ENCODE data around the gene CST9. TPM values are rescaled to one million over a fixed set of nuclear protein-coding genes. Genes with fewer than 3 reads are reported as not detected.
A peak's percentile ranks its signal among the peaks of the same experiment; 100 is the strongest.

Gene CST9
- total RNA-seq, 4 donors from 2014 or later = 0.44 TPM; not detected in 3

GRCh38 chr20:23627501-23627900 lies 21.8 kb upstream of the CST9 start:
- TF ChIP-seq EP300 (IDR thresholded peaks at IDR 0.05) = no peak
- no peak for TF ChIP-seq CTCF (IDR thresholded peaks at IDR 0.05)
- TF ChIP-seq POLR2A (IDR thresholded peaks at IDR 0.05) = no peak
- Histone ChIP-seq H3K4me1 (peaks cover under 1 to 64% (median 18%) of the 10 kb centered on the region in 4 donors), H3K36me3 (peaks cover 0 to 9% (median 0%) of the 10 kb centered on the region in 3 donors), H3K27ac (no peak overlapping the region), H3K4me3 (no peak overlapping the region), H3K9me3 (no peaks in the 10 kb centered on the region), H3K27me3 (no peaks in the 10 kb centered on the region)
- 79 to 84% methylated on average over 3 of the region's 3 CpGs for WGBS, 2 donors
- no peak for DNase-seq (ENCODE audit: low spot score in 2 of 2)

GRCh38 chr20:23626040-23626620 lies 20.4 kb upstream of the CST9 start:
- H3K4me1 ChIP-seq = peaks cover 3 to 65% (median 21%) of the 10 kb centered on the region in 4 donors
- peak in 1 of 2 donors; percentile 54 for DNase-seq (ENCODE audit: low spot score in 2 of 2)
- no peak overlapping the region for H3K4me3 ChIP-seq
- no peaks in the 10 kb centered on the region for H3K36me3 ChIP-seq
- H3K9me3 ChIP-seq = no peaks in the 10 kb centered on the region
- no peaks in the 10 kb centered on the region for H3K27me3 ChIP-seq
- WGBS, 2 donors = 69 to 82% methylated on average over 4 of the region's 4 CpGs
- TF ChIP-seq EP300 (IDR thresholded peaks at IDR 0.05) (peak in 1 of 2 donors; percentile 34), POLR2A (IDR thresholded peaks at IDR 0.05) (no peak), CTCF (IDR thresholded peaks at IDR 0.05) (no peak)
- peak overlapping the region in 2 of 4 donors; percentile 15 to 49 for H3K27ac ChIP-seq

GRCh38 chr20:23625236-23625964 lies 19.7 kb upstream of the CST9 start:
- 59 to 67% methylated on average over 9 of the region's 9 CpGs for WGBS, 2 donors

GRCh38 chr20:23624324-23624691 lies 18.6 kb upstream of the CST9 start:
- no peak for TF ChIP-seq CTCF (IDR thresholded peaks at IDR 0.05)
- no peak for TF ChIP-seq POLR2A (IDR thresholded peaks at IDR 0.05)
- no peak for TF ChIP-seq EP300 (IDR thresholded peaks at IDR 0.05)
- Histone ChIP-seq H3K9me3 (no peaks in the 10 kb centered on the region), H3K4me3 (no peak overlapping the region), H3K36me3 (no peaks in the 10 kb centered on the region), H3K27me3 (no peaks in the 10 kb centered on the region), H3K4me1 (peaks cover 3 to 54% (median 20%) of the 10 kb centered on the region in 4 donors), H3K27ac (peak overlapping the region; percentile 76 to 89 (median 83))
- no peak for DNase-seq (ENCODE audit: low spot score in 2 of 2)
- WGBS, 2 donors = 72 to 82% methylated on average over 2 of the region's 2 CpGs

More at GRCh38 chr20:23625236-23625964, 19.7 kb upstream of the CST9 start:
- H3K4me3 ChIP-seq = no peak overlapping the region
- H3K36me3 ChIP-seq = no peaks in the 10 kb centered on the region
- TF ChIP-seq CTCF (IDR thresholded peaks at IDR 0.05) = no peak
- no peak for TF ChIP-seq POLR2A (IDR thresholded peaks at IDR 0.05)
- TF ChIP-seq EP300 (IDR thresholded peaks at IDR 0.05) = no peak
- no peaks in the 10 kb centered on the region for H3K9me3 ChIP-seq
- H3K27ac ChIP-seq = peak overlapping the region in 2 of 4 donors; percentile 15 to 49
- H3K27me3 ChIP-seq = no peaks in the 10 kb centered on the region
- peaks cover 3 to 65% (median 21%) of the 10 kb centered on the region in 4 donors for H3K4me1 ChIP-seq
- DNase-seq (ENCODE audit: low spot score in 2 of 2) = no peak

- H3K36me3 ChIP-seq = no peaks in the 10 kb centered on the region
- no peak overlapping the region for H3K4me3 ChIP-seq
- WGBS, 2 donors = 61 to 77% methylated on average over 4 of the region's 4 CpGs
- DNase-seq (ENCODE audit: low spot score in 2 of 2) = no peak
- TF ChIP-seq CTCF (IDR thresholded peaks at IDR 0.05) (no peak), EP300 (IDR thresholded peaks at IDR 0.05) (no peak), POLR2A (IDR thresholded peaks at IDR 0.05) (no peak)
- H3K9me3 ChIP-seq = no peaks in the 10 kb centered on the region
- H3K4me1 ChIP-seq = peaks cover 3 to 48% (median 18%) of the 10 kb centered on the region in 4 donors
- no peaks in the 10 kb centered on the region for H3K27me3 ChIP-seq
- H3K27ac ChIP-seq = peak overlapping the region; percentile 76 to 89 (median 83)
Observed at GRCh38 chr20:23623666-23624323, 18.1 kb upstream of the CST9 start.
